ENCODE results near the gene NLRP6.
"Not testable (repeated sequence)": the region's sequence is repeated elsewhere in the genome, so short reads cannot be mapped to it uniquely, and the experiment has no call there.

Gene NLRP6

GRCh38 chr11:331358-332060 is 53.3 kb downstream of the NLRP6 start:
- TF ChIP-seq CTCF (IDR thresholded peaks at IDR 0.05; ENCODE audit: low read depth, low read length) = no peak
- no peak for DNase-seq (ENCODE audit: extremely low read depth, low read depth)

GRCh38 chr11:332651-333480 is 54.7 kb downstream of the NLRP6 start:
- no peak for TF ChIP-seq CTCF (IDR thresholded peaks at IDR 0.05; ENCODE audit: low read depth, low read length)
- no peak for DNase-seq (ENCODE audit: extremely low read depth, low read depth)

GRCh38 chr11:333616-334263 is 55.5 kb downstream of the NLRP6 start:
- DNase-seq (ENCODE audit: extremely low read depth, low read depth) = not testable (repeated sequence)

GRCh38 chr11:334264-334994 is 56.2 kb downstream of the NLRP6 start:
- TF ChIP-seq CTCF (IDR thresholded peaks at IDR 0.05; ENCODE audit: low read depth, low read length) = no peak
- DNase-seq (ENCODE audit: extremely low read depth, low read depth) = no peak
